ENCODE results near the gene EHF. TPM values are rescaled to one million over a fixed set of nuclear protein-coding genes. Genes with fewer than 3 reads are reported as not detected.

EHF gene
- total and polyA plus RNA-seq, 2 of the 13 experiments (the other 11 are each of a cell fraction or from before 2014, with no cell fraction given) = 0.04 to 0.46 TPM

DNA sequence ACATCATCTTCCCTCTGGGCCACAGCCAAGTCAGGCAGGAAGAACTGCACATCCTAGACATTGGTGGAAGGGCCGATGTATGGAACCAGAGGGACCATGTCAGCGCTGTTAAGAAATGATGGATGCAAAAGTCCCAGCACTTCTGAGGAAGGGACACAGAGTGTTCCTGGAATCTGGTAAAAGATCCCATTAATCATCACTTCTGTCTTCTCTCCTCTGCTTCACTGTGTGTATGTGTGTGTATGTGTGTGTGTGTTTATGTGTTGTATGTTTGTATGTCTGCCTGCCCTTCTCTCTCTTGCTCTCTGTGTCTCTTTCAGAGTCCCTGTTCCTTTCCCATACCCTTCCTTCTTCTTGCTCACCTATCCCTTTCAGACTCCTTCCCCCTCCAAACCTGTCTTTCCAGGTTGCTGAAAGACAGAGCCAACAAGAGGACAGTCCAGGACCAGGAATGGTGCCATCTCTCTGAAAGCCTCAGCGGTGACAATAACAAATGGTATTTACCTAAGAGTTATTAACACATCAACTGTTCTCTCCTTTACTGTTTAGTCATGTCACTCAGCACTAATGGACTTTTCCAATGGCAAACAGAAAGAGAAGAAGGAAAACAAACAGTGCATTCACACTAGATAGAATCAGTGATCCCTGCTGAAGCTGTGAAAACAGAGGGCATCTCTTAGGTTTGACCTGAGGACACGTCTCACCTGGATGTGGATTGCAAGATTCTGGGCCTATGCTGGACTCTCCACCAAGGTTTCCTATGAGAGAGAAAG is 47.1 kb downstream of the EHF start (continued):
- TF ChIP-seq CENPX (CRISPR knock-in tag; IDR thresholded peaks at IDR 0.05) (no peak), ZNF570 (CRISPR knock-in tag; IDR thresholded peaks at IDR 0.05; ENCODE audit: borderline replicate concordance) (no peak), ZNF572 (CRISPR knock-in tag; IDR thresholded peaks at IDR 0.05) (no peak), NFKBIZ (CRISPR knock-in tag; IDR thresholded peaks at IDR 0.05) (peak; percentile 67), AGO2 (optimal IDR thresholded peaks at IDR 0.05; ENCODE audit: low read depth, low read length) (no peak), ZNF18 (CRISPR knock-in tag; IDR thresholded peaks at IDR 0.05; ENCODE audit: insufficient replicate concordance) (peak; percentile 81), SUZ12 (IDR thresholded peaks at IDR 0.05; ENCODE audit: low read depth, low read length) (no peak), TRIM22 (IDR thresholded peaks at IDR 0.05) (no peak), ZBTB25 (CRISPR knock-in tag; IDR thresholded peaks at IDR 0.05) (0 out of 2 replicates have a peak, but pooled peaks have one; percentile 45), ZNF772 (CRISPR knock-in tag; IDR thresholded peaks at IDR 0.05) (no peak), ZNF724P (CRISPR knock-in tag; IDR thresholded peaks at IDR 0.05; ENCODE audit: borderline replicate concordance) (0 out of 2 replicates have a peak, but pooled peaks have one; percentile 25)
- TF ChIP-seq, protein P1, sequence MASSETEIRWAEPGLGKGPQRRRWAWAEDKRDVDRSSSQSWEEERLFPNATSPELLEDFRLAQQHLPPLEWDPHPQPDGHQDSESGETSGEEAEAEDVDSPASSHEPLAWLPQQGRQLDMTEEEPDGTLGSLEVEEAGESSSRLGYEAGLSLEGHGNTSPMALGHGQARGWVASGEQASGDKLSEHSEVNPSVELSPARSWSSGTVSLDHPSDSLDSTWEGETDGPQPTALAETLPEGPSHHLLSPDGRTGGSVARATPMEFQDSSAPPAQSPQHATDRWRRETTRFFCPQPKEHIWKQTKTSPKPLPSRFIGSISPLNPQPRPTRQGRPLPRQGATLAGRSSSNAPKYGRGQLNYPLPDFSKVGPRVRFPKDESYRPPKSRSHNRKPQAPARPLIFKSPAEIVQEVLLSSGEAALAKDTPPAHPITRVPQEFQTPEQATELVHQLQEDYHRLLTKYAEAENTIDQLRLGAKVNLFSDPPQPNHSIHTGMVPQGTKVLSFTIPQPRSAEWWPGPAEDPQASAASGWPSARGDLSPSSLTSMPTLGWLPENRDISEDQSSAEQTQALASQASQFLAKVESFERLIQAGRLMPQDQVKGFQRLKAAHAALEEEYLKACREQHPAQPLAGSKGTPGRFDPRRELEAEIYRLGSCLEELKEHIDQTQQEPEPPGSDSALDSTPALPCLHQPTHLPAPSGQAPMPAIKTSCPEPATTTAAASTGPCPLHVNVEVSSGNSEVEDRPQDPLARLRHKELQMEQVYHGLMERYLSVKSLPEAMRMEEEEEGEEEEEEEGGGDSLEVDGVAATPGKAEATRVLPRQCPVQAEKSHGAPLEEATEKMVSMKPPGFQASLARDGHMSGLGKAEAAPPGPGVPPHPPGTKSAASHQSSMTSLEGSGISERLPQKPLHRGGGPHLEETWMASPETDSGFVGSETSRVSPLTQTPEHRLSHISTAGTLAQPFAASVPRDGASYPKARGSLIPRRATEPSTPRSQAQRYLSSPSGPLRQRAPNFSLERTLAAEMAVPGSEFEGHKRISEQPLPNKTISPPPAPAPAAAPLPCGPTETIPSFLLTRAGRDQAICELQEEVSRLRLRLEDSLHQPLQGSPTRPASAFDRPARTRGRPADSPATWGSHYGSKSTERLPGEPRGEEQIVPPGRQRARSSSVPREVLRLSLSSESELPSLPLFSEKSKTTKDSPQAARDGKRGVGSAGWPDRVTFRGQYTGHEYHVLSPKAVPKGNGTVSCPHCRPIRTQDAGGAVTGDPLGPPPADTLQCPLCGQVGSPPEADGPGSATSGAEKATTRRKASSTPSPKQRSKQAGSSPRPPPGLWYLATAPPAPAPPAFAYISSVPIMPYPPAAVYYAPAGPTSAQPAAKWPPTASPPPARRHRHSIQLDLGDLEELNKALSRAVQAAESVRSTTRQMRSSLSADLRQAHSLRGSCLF (CRISPR knock-in tag; IDR thresholded peaks at IDR 0.05; ENCODE audit: borderline replicate concordance) = no peak
- TF ChIP-seq, protein P2, sequence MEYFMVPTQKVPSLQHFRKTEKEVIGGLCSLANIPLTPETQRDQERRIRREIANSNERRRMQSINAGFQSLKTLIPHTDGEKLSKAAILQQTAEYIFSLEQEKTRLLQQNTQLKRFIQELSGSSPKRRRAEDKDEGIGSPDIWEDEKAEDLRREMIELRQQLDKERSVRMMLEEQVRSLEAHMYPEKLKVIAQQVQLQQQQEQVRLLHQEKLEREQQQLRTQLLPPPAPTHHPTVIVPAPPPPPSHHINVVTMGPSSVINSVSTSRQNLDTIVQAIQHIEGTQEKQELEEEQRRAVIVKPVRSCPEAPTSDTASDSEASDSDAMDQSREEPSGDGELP (IDR thresholded peaks at IDR 0.05; ENCODE audit: borderline replicate concordance, low read depth) = peak; percentile 47; the same call in 1 of the 2 replicates
- TF ChIP-seq, protein P3, sequence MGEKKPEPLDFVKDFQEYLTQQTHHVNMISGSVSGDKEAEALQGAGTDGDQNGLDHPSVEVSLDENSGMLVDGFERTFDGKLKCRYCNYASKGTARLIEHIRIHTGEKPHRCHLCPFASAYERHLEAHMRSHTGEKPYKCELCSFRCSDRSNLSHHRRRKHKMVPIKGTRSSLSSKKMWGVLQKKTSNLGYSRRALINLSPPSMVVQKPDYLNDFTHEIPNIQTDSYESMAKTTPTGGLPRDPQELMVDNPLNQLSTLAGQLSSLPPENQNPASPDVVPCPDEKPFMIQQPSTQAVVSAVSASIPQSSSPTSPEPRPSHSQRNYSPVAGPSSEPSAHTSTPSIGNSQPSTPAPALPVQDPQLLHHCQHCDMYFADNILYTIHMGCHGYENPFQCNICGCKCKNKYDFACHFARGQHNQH (CRISPR knock-in tag; IDR thresholded peaks at IDR 0.05) = peak; percentile 58; the same call in 1 of the 2 replicates
- TF ChIP-seq, protein P4, sequence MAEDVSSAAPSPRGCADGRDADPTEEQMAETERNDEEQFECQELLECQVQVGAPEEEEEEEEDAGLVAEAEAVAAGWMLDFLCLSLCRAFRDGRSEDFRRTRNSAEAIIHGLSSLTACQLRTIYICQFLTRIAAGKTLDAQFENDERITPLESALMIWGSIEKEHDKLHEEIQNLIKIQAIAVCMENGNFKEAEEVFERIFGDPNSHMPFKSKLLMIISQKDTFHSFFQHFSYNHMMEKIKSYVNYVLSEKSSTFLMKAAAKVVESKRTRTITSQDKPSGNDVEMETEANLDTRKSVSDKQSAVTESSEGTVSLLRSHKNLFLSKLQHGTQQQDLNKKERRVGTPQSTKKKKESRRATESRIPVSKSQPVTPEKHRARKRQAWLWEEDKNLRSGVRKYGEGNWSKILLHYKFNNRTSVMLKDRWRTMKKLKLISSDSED (CRISPR knock-in tag; IDR thresholded peaks at IDR 0.05) = no peak

Measured in HepG2 (cell line).